H1 (cell line): Measurements from ENCODE around the gene TBC1D30. TPM values are rescaled to one million over a fixed set of nuclear protein-coding genes. Genes with fewer than 3 reads are reported as not detected.

Source experiments
- GABPA ChIP-seq: IDR thresholded peaks from 2 replicates; pipeline ENCODE4 v1.6.1; 2011; ENCODE audit warnings: mild to moderate bottlenecking, low read length, moderate library complexity, borderline replicate concordance; ENCODE audit not compliant: insufficient read depth
- GTF2F1 ChIP-seq: IDR thresholded peaks from 2 replicates; pipeline ENCODE4 v1.6.1; 2012; ENCODE audit warnings: low read depth, low read length, improper control_type of control experiment, borderline replicate concordance
- RAD21 ChIP-seq, 2 experiments: IDR thresholded peaks in 1 of 2; conservative IDR thresholded peaks in 1 of 2; 2 replicates each; pipeline ENCODE4 v1.6.1; 2011; ENCODE audit warnings: low read depth in 2 of 2, low read length in 2 of 2, improper control_type of control experiment in 1 of 2, inconsistent platforms in 1 of 2, mild to moderate bottlenecking in 1 of 2, moderate library complexity in 1 of 2
- SIN3A ChIP-seq, 2 experiments: IDR thresholded peaks in 1 of 2; conservative IDR thresholded peaks in 1 of 2; 2 replicates each; pipeline ENCODE4 v1.6.1; 2011 to 2012; ENCODE audit warnings: low read length in 2 of 2, improper control_type of control experiment in 1 of 2, low read depth in 1 of 2, mild to moderate bottlenecking in 1 of 2
- SP1 ChIP-seq: IDR thresholded peaks from 2 replicates; pipeline ENCODE4 v1.6.1; 2011; ENCODE audit warnings: low read depth, low read length
- polyA plus RNA-seq, 7 experiments: library from polyadenylated mRNA; depleted of rRNA in 3 of 7; stranded (reverse) in 5 of 7; unstranded in 2 of 7; fragments of >200 nt in 5 of 7; fragments of 200-250 nt in 2 of 7; gene quantifications; 1 replicate in 5 of 7; 2 replicates in 1 of 7; 4 replicates in 1 of 7; pipeline versions ENCODE4 v1.2.1 to v1.2.3, GENCODE V29; 2011 to 2013; ENCODE audit warnings: missing spikeins in 2 of 7, mixed read lengths in 2 of 7
- total RNA-seq: library from RNA; stranded (reverse); fragmentation: NEBNext Ultra II Directional; extraction: Animal tissue kit (Norgen Biotek cat#: 25700); gene quantifications from 2 replicates; pipeline ENCODE4 v1.2.1, GENCODE V29; 2021
- TF ChIP-seq, protein P1 (sequence below): fragments of 300-600 bp; sonication (generic); IDR thresholded peaks from 2 replicates; pipeline ENCODE4 v1.7.1; 2012; ENCODE audit warnings: low read length, moderate library complexity, mild to moderate bottlenecking, inconsistent platforms; ENCODE audit not compliant: insufficient replicate concordance

TBC1D30 gene
- total and polyA plus RNA-seq, 2 of the 8 experiments (the other 6 are each of a cell fraction or from before 2014, with no cell fraction given), result 2.8 to 5.5 TPM

DNA sequence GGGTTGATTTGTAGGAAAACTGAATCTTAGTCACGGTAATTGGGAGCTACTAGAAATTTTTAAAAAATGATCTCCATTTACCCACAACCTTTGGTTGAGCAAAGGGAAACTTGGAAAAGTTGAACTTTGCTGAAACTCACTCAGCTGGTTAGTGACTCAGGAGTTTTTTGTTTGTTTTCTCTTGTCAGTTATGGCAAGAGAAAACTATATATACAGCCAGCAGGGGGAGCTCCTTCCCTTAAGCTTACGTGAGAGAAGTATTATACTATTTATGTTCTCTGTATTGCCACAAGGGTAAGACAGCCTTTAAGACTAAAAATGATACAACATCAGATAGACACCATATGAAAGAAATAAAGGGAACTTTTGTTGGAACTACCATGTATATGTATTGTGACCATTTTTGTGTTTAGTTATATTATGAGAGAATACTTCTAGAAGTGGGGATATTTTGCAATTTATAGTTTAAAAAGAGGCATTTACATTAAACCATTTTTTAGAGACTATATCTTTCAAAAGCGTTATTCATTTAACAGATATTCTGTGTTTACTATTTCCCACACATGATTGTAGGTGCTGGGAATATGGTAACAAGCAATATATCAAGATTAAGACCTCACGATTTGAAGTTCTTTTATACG, 28.1 kb upstream of the TBC1D30 start (continued):
- TF ChIP-seq GTF2F1, result no peak
- TF ChIP-seq SIN3A (conservative IDR thresholded peaks at IDR 0.05 in 1 of 2, IDR thresholded peaks at IDR 0.05 in 1 of 2; ENCODE audit: low read depth in 1 of 2, low read length in 2 of 2), result 0 out of 4 replicates have a peak, but pooled peaks have one; percentile 25 to 26
- TF ChIP-seq GABPA, result no peak
- TF ChIP-seq, protein P1, sequence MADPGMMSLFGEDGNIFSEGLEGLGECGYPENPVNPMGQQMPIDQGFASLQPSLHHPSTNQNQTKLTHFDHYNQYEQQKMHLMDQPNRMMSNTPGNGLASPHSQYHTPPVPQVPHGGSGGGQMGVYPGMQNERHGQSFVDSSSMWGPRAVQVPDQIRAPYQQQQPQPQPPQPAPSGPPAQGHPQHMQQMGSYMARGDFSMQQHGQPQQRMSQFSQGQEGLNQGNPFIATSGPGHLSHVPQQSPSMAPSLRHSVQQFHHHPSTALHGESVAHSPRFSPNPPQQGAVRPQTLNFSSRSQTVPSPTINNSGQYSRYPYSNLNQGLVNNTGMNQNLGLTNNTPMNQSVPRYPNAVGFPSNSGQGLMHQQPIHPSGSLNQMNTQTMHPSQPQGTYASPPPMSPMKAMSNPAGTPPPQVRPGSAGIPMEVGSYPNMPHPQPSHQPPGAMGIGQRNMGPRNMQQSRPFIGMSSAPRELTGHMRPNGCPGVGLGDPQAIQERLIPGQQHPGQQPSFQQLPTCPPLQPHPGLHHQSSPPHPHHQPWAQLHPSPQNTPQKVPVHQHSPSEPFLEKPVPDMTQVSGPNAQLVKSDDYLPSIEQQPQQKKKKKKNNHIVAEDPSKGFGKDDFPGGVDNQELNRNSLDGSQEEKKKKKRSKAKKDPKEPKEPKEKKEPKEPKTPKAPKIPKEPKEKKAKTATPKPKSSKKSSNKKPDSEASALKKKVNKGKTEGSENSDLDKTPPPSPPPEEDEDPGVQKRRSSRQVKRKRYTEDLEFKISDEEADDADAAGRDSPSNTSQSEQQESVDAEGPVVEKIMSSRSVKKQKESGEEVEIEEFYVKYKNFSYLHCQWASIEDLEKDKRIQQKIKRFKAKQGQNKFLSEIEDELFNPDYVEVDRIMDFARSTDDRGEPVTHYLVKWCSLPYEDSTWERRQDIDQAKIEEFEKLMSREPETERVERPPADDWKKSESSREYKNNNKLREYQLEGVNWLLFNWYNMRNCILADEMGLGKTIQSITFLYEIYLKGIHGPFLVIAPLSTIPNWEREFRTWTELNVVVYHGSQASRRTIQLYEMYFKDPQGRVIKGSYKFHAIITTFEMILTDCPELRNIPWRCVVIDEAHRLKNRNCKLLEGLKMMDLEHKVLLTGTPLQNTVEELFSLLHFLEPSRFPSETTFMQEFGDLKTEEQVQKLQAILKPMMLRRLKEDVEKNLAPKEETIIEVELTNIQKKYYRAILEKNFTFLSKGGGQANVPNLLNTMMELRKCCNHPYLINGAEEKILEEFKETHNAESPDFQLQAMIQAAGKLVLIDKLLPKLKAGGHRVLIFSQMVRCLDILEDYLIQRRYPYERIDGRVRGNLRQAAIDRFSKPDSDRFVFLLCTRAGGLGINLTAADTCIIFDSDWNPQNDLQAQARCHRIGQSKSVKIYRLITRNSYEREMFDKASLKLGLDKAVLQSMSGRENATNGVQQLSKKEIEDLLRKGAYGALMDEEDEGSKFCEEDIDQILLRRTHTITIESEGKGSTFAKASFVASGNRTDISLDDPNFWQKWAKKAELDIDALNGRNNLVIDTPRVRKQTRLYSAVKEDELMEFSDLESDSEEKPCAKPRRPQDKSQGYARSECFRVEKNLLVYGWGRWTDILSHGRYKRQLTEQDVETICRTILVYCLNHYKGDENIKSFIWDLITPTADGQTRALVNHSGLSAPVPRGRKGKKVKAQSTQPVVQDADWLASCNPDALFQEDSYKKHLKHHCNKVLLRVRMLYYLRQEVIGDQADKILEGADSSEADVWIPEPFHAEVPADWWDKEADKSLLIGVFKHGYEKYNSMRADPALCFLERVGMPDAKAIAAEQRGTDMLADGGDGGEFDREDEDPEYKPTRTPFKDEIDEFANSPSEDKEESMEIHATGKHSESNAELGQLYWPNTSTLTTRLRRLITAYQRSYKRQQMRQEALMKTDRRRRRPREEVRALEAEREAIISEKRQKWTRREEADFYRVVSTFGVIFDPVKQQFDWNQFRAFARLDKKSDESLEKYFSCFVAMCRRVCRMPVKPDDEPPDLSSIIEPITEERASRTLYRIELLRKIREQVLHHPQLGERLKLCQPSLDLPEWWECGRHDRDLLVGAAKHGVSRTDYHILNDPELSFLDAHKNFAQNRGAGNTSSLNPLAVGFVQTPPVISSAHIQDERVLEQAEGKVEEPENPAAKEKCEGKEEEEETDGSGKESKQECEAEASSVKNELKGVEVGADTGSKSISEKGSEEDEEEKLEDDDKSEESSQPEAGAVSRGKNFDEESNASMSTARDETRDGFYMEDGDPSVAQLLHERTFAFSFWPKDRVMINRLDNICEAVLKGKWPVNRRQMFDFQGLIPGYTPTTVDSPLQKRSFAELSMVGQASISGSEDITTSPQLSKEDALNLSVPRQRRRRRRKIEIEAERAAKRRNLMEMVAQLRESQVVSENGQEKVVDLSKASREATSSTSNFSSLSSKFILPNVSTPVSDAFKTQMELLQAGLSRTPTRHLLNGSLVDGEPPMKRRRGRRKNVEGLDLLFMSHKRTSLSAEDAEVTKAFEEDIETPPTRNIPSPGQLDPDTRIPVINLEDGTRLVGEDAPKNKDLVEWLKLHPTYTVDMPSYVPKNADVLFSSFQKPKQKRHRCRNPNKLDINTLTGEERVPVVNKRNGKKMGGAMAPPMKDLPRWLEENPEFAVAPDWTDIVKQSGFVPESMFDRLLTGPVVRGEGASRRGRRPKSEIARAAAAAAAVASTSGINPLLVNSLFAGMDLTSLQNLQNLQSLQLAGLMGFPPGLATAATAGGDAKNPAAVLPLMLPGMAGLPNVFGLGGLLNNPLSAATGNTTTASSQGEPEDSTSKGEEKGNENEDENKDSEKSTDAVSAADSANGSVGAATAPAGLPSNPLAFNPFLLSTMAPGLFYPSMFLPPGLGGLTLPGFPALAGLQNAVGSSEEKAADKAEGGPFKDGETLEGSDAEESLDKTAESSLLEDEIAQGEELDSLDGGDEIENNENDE, result peak; percentile 64
- no peak for TF ChIP-seq SP1
- TF ChIP-seq RAD21 (IDR thresholded peaks at IDR 0.05 in 1 of 2, conservative IDR thresholded peaks at IDR 0.05 in 1 of 2; ENCODE audit: low read depth in 2 of 2, low read length in 2 of 2), result peak; percentile 61 to 66
